Vagina (tissue), 2 donors: ENCODE results near the gene FAR2.

ENCODE experiments used
- CTCF ChIP-seq, 3 experiments: fragments of 450-650 bp in 2 of 3; fragments of 200-600 bp in 1 of 3; sonication (generic) in 1 of 3; IDR thresholded peaks; one replicate each; pipeline ENCODE4 v1.5.1; 2017 to 2019; ENCODE audit warnings: antibody characterized with exemption in 3 of 3, mild to moderate bottlenecking in 2 of 3, moderate library complexity in 2 of 3
- POLR2A ChIP-seq, 2 donors: fragments of 450-650 bp; IDR thresholded peaks; one replicate each; pipeline ENCODE4 v1.6.1; 2017; ENCODE audit warnings: antibody characterized with exemption in 2 of 2, mild to moderate bottlenecking in 2 of 2, moderate library complexity in 2 of 2
- POLR2AphosphoS5 ChIP-seq, 2 donors: sonication (generic); formaldehyde crosslinking; IDR thresholded peaks; one replicate each; pipeline ENCODE4 v1.9.0; 2017; ENCODE audit warnings: antibody characterized with exemption in 2 of 2, mild to moderate bottlenecking in 2 of 2, low read depth in 1 of 2; ENCODE audit not compliant: insufficient read depth in 1 of 2

- TF ChIP-seq CTCF (IDR thresholded peaks at IDR 0.05): no peak
- no peak for TF ChIP-seq POLR2A (IDR thresholded peaks at IDR 0.05)
- TF ChIP-seq POLR2AphosphoS5 (IDR thresholded peaks at IDR 0.05; ENCODE audit: insufficient read depth in 1 of 2, low read depth in 1 of 2): no peak
These were observed 205.9 kb downstream of the FAR2 start for GRCh38 chr12:29354954-29355353.
